ENCODE results near the gene TRIM8. TPM values are rescaled to one million over a fixed set of nuclear protein-coding genes. Genes with fewer than 3 reads are reported as not detected.

The TRIM8 gene
- total RNA-seq, 1 donor = 126 TPM

DNA sequence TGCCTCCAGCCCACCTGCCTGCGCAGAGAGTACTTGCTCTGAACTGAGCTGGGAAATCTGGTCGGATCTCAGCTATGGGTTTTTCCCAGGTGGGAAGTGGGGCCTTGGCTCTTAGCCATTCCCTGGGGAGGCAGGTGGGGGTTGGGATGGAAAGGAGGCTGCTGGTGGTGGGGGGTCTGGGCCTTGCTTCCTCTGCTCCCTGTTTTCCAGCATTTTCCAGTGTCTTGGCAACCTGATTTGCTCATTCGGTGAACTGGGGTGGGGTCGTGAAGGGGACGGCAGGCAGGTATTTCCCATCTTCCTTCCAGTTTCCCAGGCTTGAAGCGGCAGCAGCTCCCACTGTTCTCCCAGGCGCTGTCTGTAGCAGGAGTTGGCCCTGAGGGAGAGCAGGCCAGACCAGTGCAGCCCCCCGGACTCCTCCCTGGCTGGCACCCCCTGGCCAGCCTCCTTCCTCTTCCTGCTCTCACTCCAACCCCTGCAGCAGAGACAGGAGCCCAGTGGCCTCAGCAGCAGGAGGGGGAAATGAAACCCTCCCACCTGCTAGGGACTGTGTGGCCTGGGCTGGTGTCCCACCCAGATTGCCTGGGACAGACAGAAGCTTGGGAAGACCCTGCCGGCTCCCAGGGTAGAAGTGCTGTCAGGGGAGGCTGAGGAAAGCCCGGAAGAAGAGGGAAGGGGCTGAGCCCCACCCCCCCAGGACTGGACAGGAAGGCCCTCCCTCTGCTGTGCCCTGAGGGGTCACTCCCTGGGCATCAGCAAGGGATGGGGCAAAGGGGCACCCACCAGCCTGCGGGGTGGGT lies 6.6 kb downstream of the TRIM8 start:
- Histone ChIP-seq H3K27me3 (ENCODE audit: insufficient read depth, low read length) (no peaks in the 10 kb centered on the region), H4K20me1 (ENCODE audit: insufficient read depth, low read length) (peaks cover 93% of the 10 kb centered on the region), H3K27ac (ENCODE audit: low read depth, low read length) (no peak overlapping the region), H3K4me3 (ENCODE audit: insufficient read depth, low read length) (no peak overlapping the region), H3K36me3 (ENCODE audit: insufficient read depth, low read length) (peaks cover 51% of the 10 kb centered on the region), H3K4me2 (ENCODE audit: insufficient read depth, low read length) (no peak overlapping the region), H3K79me2 (ENCODE audit: insufficient read depth, low read length) (peaks cover 100% of the 10 kb centered on the region), H3K9me3 (ENCODE audit: low read depth, low read length) (no peaks in the 10 kb centered on the region), H2AFZ (ENCODE audit: low read length) (no peak overlapping the region), H3K4me1 (ENCODE audit: insufficient read depth, low read length) (peaks cover 37% of the 10 kb centered on the region)
- TF ChIP-seq, protein P1, sequence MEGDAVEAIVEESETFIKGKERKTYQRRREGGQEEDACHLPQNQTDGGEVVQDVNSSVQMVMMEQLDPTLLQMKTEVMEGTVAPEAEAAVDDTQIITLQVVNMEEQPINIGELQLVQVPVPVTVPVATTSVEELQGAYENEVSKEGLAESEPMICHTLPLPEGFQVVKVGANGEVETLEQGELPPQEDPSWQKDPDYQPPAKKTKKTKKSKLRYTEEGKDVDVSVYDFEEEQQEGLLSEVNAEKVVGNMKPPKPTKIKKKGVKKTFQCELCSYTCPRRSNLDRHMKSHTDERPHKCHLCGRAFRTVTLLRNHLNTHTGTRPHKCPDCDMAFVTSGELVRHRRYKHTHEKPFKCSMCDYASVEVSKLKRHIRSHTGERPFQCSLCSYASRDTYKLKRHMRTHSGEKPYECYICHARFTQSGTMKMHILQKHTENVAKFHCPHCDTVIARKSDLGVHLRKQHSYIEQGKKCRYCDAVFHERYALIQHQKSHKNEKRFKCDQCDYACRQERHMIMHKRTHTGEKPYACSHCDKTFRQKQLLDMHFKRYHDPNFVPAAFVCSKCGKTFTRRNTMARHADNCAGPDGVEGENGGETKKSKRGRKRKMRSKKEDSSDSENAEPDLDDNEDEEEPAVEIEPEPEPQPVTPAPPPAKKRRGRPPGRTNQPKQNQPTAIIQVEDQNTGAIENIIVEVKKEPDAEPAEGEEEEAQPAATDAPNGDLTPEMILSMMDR (IDR thresholded peaks at IDR 0.05; ENCODE audit: extremely low read depth, low read depth, low read length) = no peak
- peak; percentile 21 for DNase-seq (ENCODE audit: insufficient read length, low spot score, missing footprints)

DNA sequence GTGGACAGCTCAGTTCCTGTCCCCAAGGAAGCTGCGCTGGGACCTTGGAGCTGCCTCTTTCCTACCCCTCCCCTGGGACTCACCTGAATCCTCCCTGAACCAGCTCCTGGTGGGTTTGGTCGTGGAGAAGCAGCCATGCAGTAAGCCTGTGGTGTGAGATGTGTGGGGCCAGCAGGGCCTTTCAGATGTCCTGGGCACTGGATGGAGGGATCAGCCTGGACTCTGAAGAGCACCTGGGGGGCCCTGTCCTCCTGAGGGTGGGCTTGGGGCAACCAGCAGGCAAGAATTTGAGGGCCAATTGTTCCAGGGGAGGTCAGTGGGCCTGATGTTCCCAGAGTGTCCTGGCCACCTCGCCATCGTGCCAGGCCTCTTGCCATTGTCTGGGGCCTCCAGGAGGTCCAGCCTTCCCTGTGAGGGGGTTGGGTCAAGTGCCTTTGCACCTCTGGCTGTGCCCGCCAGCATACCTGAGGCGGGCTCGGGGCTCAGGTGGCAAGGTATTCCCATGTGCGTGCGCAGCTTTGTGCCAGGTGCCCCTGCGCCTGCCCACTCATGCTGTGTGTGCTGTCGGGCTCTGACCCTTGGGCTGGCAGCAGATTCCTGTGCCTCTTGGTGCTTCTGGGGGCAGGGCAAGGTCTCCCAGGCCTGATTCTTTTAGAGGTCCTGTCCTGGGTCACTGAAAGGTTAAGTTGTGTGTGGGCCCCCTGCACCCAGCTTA lies 7.3 kb downstream of the TRIM8 start:
- H3K4me2 ChIP-seq (ENCODE audit: insufficient read depth, low read length) = no peak overlapping the region
- H3K79me2 ChIP-seq (ENCODE audit: insufficient read depth, low read length) = peaks cover 100% of the 10 kb centered on the region
- H3K27me3 ChIP-seq (ENCODE audit: insufficient read depth, low read length) = no peaks in the 10 kb centered on the region
- H4K20me1 ChIP-seq (ENCODE audit: insufficient read depth, low read length) = peaks cover 95% of the 10 kb centered on the region
- H2AFZ ChIP-seq (ENCODE audit: low read length) = no peak overlapping the region
- H3K4me3 ChIP-seq (ENCODE audit: insufficient read depth, low read length) = no peak overlapping the region
- H3K36me3 ChIP-seq (ENCODE audit: insufficient read depth, low read length) = peaks cover 59% of the 10 kb centered on the region
- peak overlapping the region; percentile 23 for H3K27ac ChIP-seq (ENCODE audit: low read depth, low read length)
- DNase-seq (ENCODE audit: insufficient read length, low spot score, missing footprints) = peak; percentile 72
- H3K9me3 ChIP-seq (ENCODE audit: low read depth, low read length) = no peaks in the 10 kb centered on the region
- peaks cover 31% of the 10 kb centered on the region for H3K4me1 ChIP-seq (ENCODE audit: insufficient read depth, low read length)
- TF ChIP-seq, protein P1 (IDR thresholded peaks at IDR 0.05; ENCODE audit: extremely low read depth, low read depth, low read length) = no peak

DNA sequence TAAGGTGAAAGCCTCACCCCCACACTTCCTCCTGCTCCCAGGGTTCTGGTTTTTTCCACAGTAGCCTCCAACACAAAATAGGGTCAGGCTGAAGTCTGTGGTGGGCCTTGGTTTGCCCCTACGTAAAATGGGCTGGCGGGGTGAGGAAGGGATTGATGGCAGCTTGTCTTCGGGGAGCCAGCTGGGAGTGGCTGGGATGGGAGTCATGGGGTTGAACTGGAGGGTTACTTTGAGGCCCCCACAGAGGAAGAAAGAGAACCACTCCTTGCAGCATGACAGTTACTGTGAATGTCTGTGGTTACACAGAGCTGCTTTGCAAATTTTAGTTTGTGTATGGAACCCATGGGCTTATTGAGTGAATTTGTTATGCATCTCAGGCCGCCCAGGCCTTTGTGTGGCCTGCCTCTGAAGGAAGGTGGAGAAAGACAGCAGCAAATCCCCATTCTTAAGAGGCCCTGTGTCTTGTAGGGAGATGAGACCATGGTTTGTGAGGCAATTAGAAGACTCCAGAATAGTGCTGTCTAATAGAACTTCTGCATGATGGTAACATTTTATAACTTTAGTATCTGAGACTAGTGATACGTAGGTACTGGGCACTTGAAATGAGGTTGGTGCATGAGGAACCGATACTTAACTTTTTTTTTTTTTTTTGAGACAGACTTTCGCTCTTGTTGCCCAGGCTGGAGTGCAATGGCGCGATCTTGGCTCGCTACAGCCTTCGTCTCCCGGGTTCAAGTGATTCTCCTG lies 8.1 kb downstream of the TRIM8 start:
- no peaks in the 10 kb centered on the region for H3K27me3 ChIP-seq (ENCODE audit: insufficient read depth, low read length)
- TF ChIP-seq, protein P1 (IDR thresholded peaks at IDR 0.05; ENCODE audit: extremely low read depth, low read depth, low read length) = no peak
- peak overlapping the region; percentile 23 for H3K27ac ChIP-seq (ENCODE audit: low read depth, low read length)
- H3K79me2 ChIP-seq (ENCODE audit: insufficient read depth, low read length) = peaks cover 98% of the 10 kb centered on the region
- peaks cover 24% of the 10 kb centered on the region for H3K4me1 ChIP-seq (ENCODE audit: insufficient read depth, low read length)
- peaks cover 93% of the 10 kb centered on the region for H4K20me1 ChIP-seq (ENCODE audit: insufficient read depth, low read length)
- no peak overlapping the region for H3K4me2 ChIP-seq (ENCODE audit: insufficient read depth, low read length)
- no peak overlapping the region for H3K4me3 ChIP-seq (ENCODE audit: insufficient read depth, low read length)
- peaks cover 66% of the 10 kb centered on the region for H3K36me3 ChIP-seq (ENCODE audit: insufficient read depth, low read length)
- no peak overlapping the region for H2AFZ ChIP-seq (ENCODE audit: low read length)
- no peaks in the 10 kb centered on the region for H3K9me3 ChIP-seq (ENCODE audit: low read depth, low read length)
- peak; percentile 79 for DNase-seq (ENCODE audit: insufficient read length, low spot score, missing footprints)

All from osteoblast (primary cell).